ENCODE data around the gene CERK.
"Not testable (repeated sequence)": the region's sequence is repeated elsewhere in the genome, so short reads cannot be mapped to it uniquely, and the experiment has no call there.

CERK gene

GRCh38 chr22:46657996-46658947 lies 79.8 kb downstream of the CERK start:
- DNase-seq, result no peak

- no peak for DNase-seq
Measured at GRCh38 chr22:46657655-46657953, 80.4 kb downstream of the CERK start.

GRCh38 chr22:46656856-46657654 lies 81.0 kb downstream of the CERK start:
- DNase-seq, result no peak

- no peak for DNase-seq
Measured at GRCh38 chr22:46655861-46656608, 82.0 kb downstream of the CERK start.

GRCh38 chr22:46654927-46655595 lies 83.0 kb downstream of the CERK start:
- no peak for DNase-seq

GRCh38 chr22:46654426-46654825 lies 83.6 kb downstream of the CERK start:
- no peak for DNase-seq

GRCh38 chr22:46653596-46653995 lies 84.5 kb downstream of the CERK start:
- DNase-seq, result no peak

- no peak for DNase-seq
Measured at GRCh38 chr22:46652847-46653331, 85.2 kb downstream of the CERK start.

GRCh38 chr22:46652081-46652846 lies 85.8 kb downstream of the CERK start:
- DNase-seq, result no peak

- DNase-seq, result no peak
Measured at GRCh38 chr22:46651316-46651715, 86.7 kb downstream of the CERK start.

- no peak for DNase-seq
Measured at GRCh38 chr22:46650078-46650810, 87.8 kb downstream of the CERK start.

- no peak for DNase-seq
Measured at GRCh38 chr22:46649141-46650077, 88.6 kb downstream of the CERK start.

GRCh38 chr22:46648225-46648820 lies 89.7 kb downstream of the CERK start:
- DNase-seq, result not testable (repeated sequence)

GRCh38 chr22:46646531-46647215 lies 91.4 kb downstream of the CERK start:
- DNase-seq, result no peak

GRCh38 chr22:46642840-46643480 lies 95.1 kb downstream of the CERK start:
- not testable (repeated sequence) for DNase-seq

GRCh38 chr22:46641811-46642266 lies 96.2 kb downstream of the CERK start:
- no peak for DNase-seq

GRCh38 chr22:46640293-46641055 lies 97.6 kb downstream of the CERK start:
- no peak for DNase-seq

All from T1000 (cell line).